Urinary bladder (tissue), 4 donors: Measurements from ENCODE around the gene KLHL35. TPM values are rescaled to one million over a fixed set of nuclear protein-coding genes. Genes with fewer than 3 reads are reported as not detected.

Experiments
- DNase-seq: peaks from one replicate; pipeline ENCODE4 v3.0.0-alpha.2; 2015; ENCODE audit errors: extremely low spot score
- H3K27ac ChIP-seq: one replicate; pipeline ENCODE4 v1.5.1; 2013; ENCODE audit warnings: low read depth, mild to moderate bottlenecking, moderate library complexity
- H3K36me3 ChIP-seq: one replicate; pipeline ENCODE4 v1.6.1; 2013; ENCODE audit warnings: mild to moderate bottlenecking, moderate library complexity; ENCODE audit not compliant: insufficient read depth
- H3K4me1 ChIP-seq: one replicate; pipeline ENCODE4 v1.6.1; 2013; ENCODE audit warnings: mild to moderate bottlenecking, moderate library complexity; ENCODE audit not compliant: insufficient read depth
- H3K4me3 ChIP-seq: one replicate; pipeline ENCODE4 v1.5.1; 2013; ENCODE audit warnings: low read depth, low read length
- WGBS: extraction: QIAGEN DNeasy Blood & Tissue Kit; methylation state at CpG from one replicate; pipeline ENCODE4 v1.1.7; 2013; 5-methylcytosine and 5-hydroxymethylcytosine counted together
- polyA plus RNA-seq: library from polyadenylated mRNA; stranded (reverse); fragments of 200-250 nt; gene quantifications from one replicate; pipeline ENCODE4 v1.2.3, GENCODE V29; 2013
- total RNA-seq: library from RNA; depleted of rRNA; stranded (reverse); fragments of >200 nt; gene quantifications from one replicate; pipeline ENCODE4 v1.2.3, GENCODE V29; 2014
- donor health status: healthy with polysubstance abuse.
- donor health status: healthy.

KLHL35 gene
- 1.7 TPM for total RNA-seq
- polyA plus RNA-seq: 0.39 TPM

- Histone ChIP-seq H3K27ac (no peak within 1 kb of the TSS), H3K4me3 (no peak within 1 kb of the TSS), H3K36me3 (no peaks in the 10 kb centered on the region), H3K4me1 (no peaks in the 10 kb centered on the region)
- DNase-seq: no peak
- WGBS: 20% methylated on average over 14 of the region's 14 CpGs
Observed at GRCh38 chr11:75432911-75433321, at the start of gene KLHL35. TSS of gene KLHL35 (minus strand) at chr11:75433203. CDS start at chr11:75430629, 2,574 bp downstream.

- Histone ChIP-seq H3K4me1 (no peaks in the 10 kb centered on the region), H3K27ac (no peak overlapping the region), H3K4me3 (no peak overlapping the region), H3K36me3 (no peaks in the 10 kb centered on the region)
- no peak for DNase-seq
- WGBS: 88% methylated on average over 12 of the region's 12 CpGs
Observed at GRCh38 chr11:75481922-75482606, 49.1 kb upstream of the KLHL35 start.

GRCh38 chr11:75481223-75481921 is 48.4 kb upstream of the KLHL35 start:
- Histone ChIP-seq H3K4me3 (no peak overlapping the region), H3K4me1 (no peaks in the 10 kb centered on the region), H3K36me3 (no peaks in the 10 kb centered on the region), H3K27ac (no peak overlapping the region)
- no peak for DNase-seq
- 94% methylated on average over 9 of the region's 9 CpGs for WGBS

GRCh38 chr11:75480185-75481175 is 47.5 kb upstream of the KLHL35 start:
- WGBS: 91% methylated on average over 10 of the region's 10 CpGs
- Histone ChIP-seq H3K27ac (no peak overlapping the region), H3K4me3 (no peak overlapping the region), H3K36me3 (no peaks in the 10 kb centered on the region), H3K4me1 (no peaks in the 10 kb centered on the region)
- no peak for DNase-seq

- no peaks in the 10 kb centered on the region for H3K36me3 ChIP-seq
- WGBS: 80% methylated on average over 4 of the region's 4 CpGs
- no peak overlapping the region for H3K27ac ChIP-seq
- no peak overlapping the region for H3K4me3 ChIP-seq
- no peaks in the 10 kb centered on the region for H3K4me1 ChIP-seq
- no peak for DNase-seq
Observed at GRCh38 chr11:75479597-75480145, 46.7 kb upstream of the KLHL35 start.

- H3K27ac ChIP-seq: no peak overlapping the region
- no peak for DNase-seq
- H3K4me1 ChIP-seq: no peaks in the 10 kb centered on the region
- whole genome bisulfite sequencing: 76% methylated on average over 5 of the region's 5 CpGs
- H3K36me3 ChIP-seq: no peaks in the 10 kb centered on the region
- H3K4me3 ChIP-seq: no peak overlapping the region
Observed at GRCh38 chr11:75478783-75479596, 46.0 kb upstream of the KLHL35 start.

GRCh38 chr11:75477614-75477935 is 44.6 kb upstream of the KLHL35 start:
- Histone ChIP-seq H3K36me3 (no peaks in the 10 kb centered on the region), H3K4me1 (no peaks in the 10 kb centered on the region), H3K27ac (no peak overlapping the region), H3K4me3 (no peak overlapping the region)
- 93% methylated on average over 12 of the region's 12 CpGs for WGBS
- DNase-seq: no peak

- no peak overlapping the region for H3K27ac ChIP-seq
- no peaks in the 10 kb centered on the region for H3K36me3 ChIP-seq
- 70% methylated on average over 10 of the region's 10 CpGs for WGBS
- H3K4me1 ChIP-seq: no peaks in the 10 kb centered on the region
- no peak for DNase-seq
- H3K4me3 ChIP-seq: no peak overlapping the region
Observed at GRCh38 chr11:75476739-75477613, 44.0 kb upstream of the KLHL35 start.

GRCh38 chr11:75475767-75476650 is 43.0 kb upstream of the KLHL35 start:
- Histone ChIP-seq H3K4me3 (no peak overlapping the region), H3K27ac (no peak overlapping the region), H3K36me3 (no peaks in the 10 kb centered on the region), H3K4me1 (no peaks in the 10 kb centered on the region)
- 70% methylated on average over 9 of the region's 9 CpGs for WGBS
- DNase-seq: no peak

- Histone ChIP-seq H3K27ac (no peak overlapping the region), H3K36me3 (no peaks in the 10 kb centered on the region), H3K4me3 (no peak overlapping the region), H3K4me1 (no peaks in the 10 kb centered on the region)
- no peak for DNase-seq
- 51% methylated on average over 16 of the region's 16 CpGs for WGBS
Observed at GRCh38 chr11:75474878-75475766, 42.1 kb upstream of the KLHL35 start.

GRCh38 chr11:75474240-75474639 is 41.2 kb upstream of the KLHL35 start:
- no peak for DNase-seq
- H3K27ac ChIP-seq: no peak overlapping the region
- H3K36me3 ChIP-seq: no peaks in the 10 kb centered on the region
- H3K4me1 ChIP-seq: no peaks in the 10 kb centered on the region
- WGBS: 79% methylated on average over 1 of the region's 1 CpG
- H3K4me3 ChIP-seq: no peak overlapping the region
